Activated CD4-positive, alpha-beta T cell treated with anti-CD3 and anti-CD28 coated beads, Interleukin-2, amount 10 ng/mL, durations not matched to agents 7 days and 5 days (primary cell): ENCODE results near the gene DOLK. TPM values are rescaled to one million over a fixed set of nuclear protein-coding genes. Genes with fewer than 3 reads are reported as not detected.
"Not testable (repeated sequence)": the region's sequence is repeated elsewhere in the genome, so short reads cannot be mapped to it uniquely, and the experiment has no call there.

ENCODE experiments used
- CTCF ChIA-PET: fragments of 350-600 bp; sonication (Branson Sonifier 250); formaldehyde crosslinking; loops from one replicate; lab custom pipeline; 2021; ENCODE audit warnings: antibody characterized with exemption; lab: Charles Lee
- POLR2A ChIA-PET: fragments of 350-600 bp; sonication (Branson Sonifier 250); formaldehyde crosslinking; loops from one replicate; lab custom pipeline; 2021; ENCODE audit warnings: antibody characterized with exemption; lab: Charles Lee
- DNase-seq: peaks from one replicate; pipeline ENCODE4 v3.0.0-alpha.2; 2020
- H3K27ac Mint-ChIP-seq: one replicate; pipeline ENCODE4 v1.8.0; 2021; ENCODE audit warnings: mild to moderate bottlenecking, moderate library complexity, mixed read lengths
- H3K27me3 Mint-ChIP-seq: one replicate; pipeline ENCODE4 v1.8.0; 2021; ENCODE audit warnings: mixed read lengths
- H3K36me3 Mint-ChIP-seq: one replicate; pipeline ENCODE4 v1.8.0; 2021; ENCODE audit warnings: low read depth, mixed read lengths
- H3K4me1 Mint-ChIP-seq: one replicate; pipeline ENCODE4 v1.8.0; 2021; ENCODE audit warnings: mixed read lengths
- H3K4me3 Mint-ChIP-seq: one replicate; pipeline ENCODE4 v1.8.0; 2021; ENCODE audit warnings: mild to moderate bottlenecking, moderate library complexity, mixed read lengths
- H3K9me3 Mint-ChIP-seq: one replicate; pipeline ENCODE4 v1.8.0; 2021; ENCODE audit warnings: mixed read lengths
- total RNA-seq, 2 experiments: library from RNA; stranded (reverse); gene quantifications; one replicate each; pipeline ENCODE4 v1.2.3, GENCODE V29; 2021

DOLK gene
- total RNA-seq, 2 experiments from 2014 or later = 8.4 to 9.2 TPM

GRCh38 chr9:128945798-128946501, 1.5 kb downstream of the DOLK start:
- peaks cover 6% of the 10 kb centered on the region for H3K36me3 Mint-ChIP-seq
- peak overlapping the region; percentile 96 for H3K27ac Mint-ChIP-seq
- peak overlapping the region; percentile 95 for H3K4me3 Mint-ChIP-seq
- ChIA-PET POLR2A (no interaction called here), CTCF (interaction anchor here (0.6 to 1.2 kb wide), 3 partner anchors 9 to 75 kb away, joined by 3 to 7 read pairs (median 6); no protein-coding TSS in a partner anchor)
- peaks cover 27% of the 10 kb centered on the region for H3K4me1 Mint-ChIP-seq
- H3K9me3 Mint-ChIP-seq = no peaks in the 10 kb centered on the region
- H3K27me3 Mint-ChIP-seq = no peaks in the 10 kb centered on the region
- DNase-seq = no peak

DNA sequence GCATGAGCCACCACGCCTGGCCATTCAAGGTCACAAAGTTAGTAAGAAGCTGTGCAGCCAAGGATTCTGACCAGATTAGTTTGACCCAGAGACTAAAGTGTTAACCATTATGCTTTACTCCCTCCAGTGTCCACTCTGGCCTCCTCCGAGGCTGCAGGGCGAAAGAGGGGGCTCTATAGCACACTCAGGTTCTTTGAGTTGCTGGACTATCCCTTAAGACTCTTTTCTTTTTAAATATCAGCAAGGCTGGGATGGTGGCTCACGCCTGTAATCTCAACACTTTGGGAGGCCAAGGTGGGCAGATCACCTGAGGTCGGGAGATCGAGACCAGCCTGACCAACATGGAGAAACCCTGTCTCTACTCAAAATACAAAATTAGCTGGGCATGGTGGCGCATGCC, 2.4 kb downstream of the DOLK start:
- DNase-seq, H3K36me3 Mint-ChIP-seq, H3K27ac Mint-ChIP-seq, H3K9me3 Mint-ChIP-seq, POLR2A ChIA-PET, H3K27me3 Mint-ChIP-seq, H3K4me3 Mint-ChIP-seq: not testable (repeated sequence)
- H3K4me1 Mint-ChIP-seq = peaks cover 25% of the 10 kb centered on the region
- CTCF ChIA-PET = interaction anchor here (0.7 to 1.2 kb wide), 3 partner anchors 8 to 787 kb away, joined by 3 to 7 read pairs (median 4); no protein-coding TSS in a partner anchor

DNA sequence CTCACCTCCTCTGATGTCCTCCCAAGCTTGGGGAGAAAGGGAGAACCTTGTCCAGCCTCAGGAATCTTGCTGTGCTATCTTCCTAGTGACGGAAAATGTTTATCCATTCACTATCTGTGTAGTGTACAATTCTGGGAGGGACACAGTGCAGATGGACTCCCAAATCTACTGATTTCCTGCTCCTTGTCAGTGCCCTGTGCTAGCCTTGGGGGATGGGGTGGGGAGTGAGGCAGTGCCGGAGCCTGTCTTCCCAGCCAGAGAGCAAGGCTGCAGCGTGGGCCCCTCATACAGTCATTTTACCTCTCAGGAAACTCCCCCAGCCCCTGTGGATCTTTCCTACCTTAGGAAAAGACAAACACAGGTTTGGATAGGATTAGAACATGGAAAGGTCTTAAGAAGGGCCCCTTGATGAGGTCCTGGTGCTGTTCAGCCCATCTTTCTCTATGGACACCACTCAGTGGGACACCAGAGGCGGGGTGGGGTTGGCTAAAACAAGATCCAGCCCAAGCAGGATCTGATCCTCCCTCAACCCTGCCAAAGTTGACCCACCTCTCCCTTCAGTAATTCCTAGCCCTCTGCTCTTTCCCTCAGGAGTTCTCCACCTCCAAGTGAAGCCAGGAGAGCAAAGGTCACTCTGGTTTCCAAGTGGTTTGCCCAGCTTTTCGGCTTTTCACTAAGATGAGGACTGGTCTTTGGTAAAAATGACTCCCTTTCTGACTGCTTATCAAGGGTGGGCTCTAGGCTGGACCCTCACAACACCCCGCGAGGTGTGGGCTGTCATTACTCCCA, 3.4 kb downstream of the DOLK start:
- no peak for DNase-seq
- no peak overlapping the region for H3K27ac Mint-ChIP-seq
- H3K4me3 Mint-ChIP-seq = no peak overlapping the region
- ChIA-PET CTCF (interaction anchor here (0.6 kb wide), 1 partner anchor 70 kb away, joined by 3 read pairs; no protein-coding TSS in a partner anchor), POLR2A (no interaction called here)
- H3K27me3 Mint-ChIP-seq = no peaks in the 10 kb centered on the region
- H3K4me1 Mint-ChIP-seq = peaks cover 24% of the 10 kb centered on the region
- no peaks in the 10 kb centered on the region for H3K9me3 Mint-ChIP-seq
- peaks cover 6% of the 10 kb centered on the region for H3K36me3 Mint-ChIP-seq

- no peak for DNase-seq
- Mint-ChIP-seq H3K9me3 (no peaks in the 10 kb centered on the region), H3K27ac (no peak overlapping the region), H3K4me3 (no peak overlapping the region), H3K27me3 (no peaks in the 10 kb centered on the region), H3K4me1 (peaks cover 7% of the 10 kb centered on the region), H3K36me3 (peaks cover 2% of the 10 kb centered on the region)
- ChIA-PET CTCF (interaction anchor here (0.5 kb wide), 2 partner anchors 92 to 407 kb away, joined by 3 to 5 read pairs; no protein-coding TSS in a partner anchor), POLR2A (no interaction called here)
Observed at GRCh38 chr9:128940946-128941755, 6.3 kb downstream of the DOLK start.

DNA sequence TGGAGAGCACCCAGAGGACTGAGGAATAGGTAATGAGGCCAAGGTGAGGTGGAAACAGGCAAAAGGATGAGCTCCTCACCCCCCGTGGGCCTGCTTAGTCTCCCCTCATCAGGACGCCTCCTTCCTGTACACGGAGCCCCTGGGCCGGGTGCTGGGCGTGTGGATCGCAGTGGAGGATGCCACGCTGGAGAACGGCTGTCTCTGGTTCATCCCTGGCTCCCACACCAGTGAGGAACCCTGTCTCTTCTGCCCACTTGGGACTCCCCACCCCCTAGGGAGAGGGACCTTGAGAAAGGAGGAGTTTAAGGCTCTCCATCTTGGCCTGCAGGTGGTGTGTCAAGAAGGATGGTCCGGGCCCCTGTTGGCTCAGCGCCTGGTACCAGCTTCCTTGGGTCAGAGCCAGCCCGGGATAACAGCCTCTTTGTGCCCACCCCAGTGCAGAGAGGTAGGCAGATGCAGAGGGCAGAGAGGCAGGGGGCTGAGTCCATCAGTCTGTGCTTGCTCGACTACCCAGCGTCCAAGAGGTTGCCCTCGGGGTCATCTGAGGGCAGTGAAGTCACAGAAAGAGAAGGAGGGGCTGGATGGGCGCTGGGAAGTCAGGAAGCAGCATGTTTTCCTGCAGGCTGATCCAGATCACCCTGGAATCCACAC, 7.0 kb downstream of the DOLK start:
- H3K27me3 Mint-ChIP-seq = no peaks in the 10 kb centered on the region
- H3K36me3 Mint-ChIP-seq = no peaks in the 10 kb centered on the region
- POLR2A ChIA-PET = no interaction called here
- H3K27ac Mint-ChIP-seq = no peak overlapping the region
- no peaks in the 10 kb centered on the region for H3K9me3 Mint-ChIP-seq
- H3K4me1 Mint-ChIP-seq = no peaks in the 10 kb centered on the region
- DNase-seq = no peak
- H3K4me3 Mint-ChIP-seq = no peak overlapping the region
- CTCF ChIA-PET = interaction anchor here (0.5 to 1.0 kb wide), 2 partner anchors 63 to 91 kb away, joined by 3 to 5 read pairs; no protein-coding TSS in a partner anchor

- no peak overlapping the region for H3K4me3 Mint-ChIP-seq
- no peaks in the 10 kb centered on the region for H3K27me3 Mint-ChIP-seq
- no peaks in the 10 kb centered on the region for H3K9me3 Mint-ChIP-seq
- no peak for DNase-seq
- no peaks in the 10 kb centered on the region for H3K4me1 Mint-ChIP-seq
- no peak overlapping the region for H3K27ac Mint-ChIP-seq
- CTCF ChIA-PET = interaction anchor here (0.7 to 1.8 kb wide), 6 partner anchors 8 to 1799 kb away, joined by 3 to 7 read pairs (median 4); no protein-coding TSS in a partner anchor
- H3K36me3 Mint-ChIP-seq = no peaks in the 10 kb centered on the region
- POLR2A ChIA-PET = no interaction called here
Observed at GRCh38 chr9:128937310-128938165, 9.9 kb downstream of the DOLK start.

DNA sequence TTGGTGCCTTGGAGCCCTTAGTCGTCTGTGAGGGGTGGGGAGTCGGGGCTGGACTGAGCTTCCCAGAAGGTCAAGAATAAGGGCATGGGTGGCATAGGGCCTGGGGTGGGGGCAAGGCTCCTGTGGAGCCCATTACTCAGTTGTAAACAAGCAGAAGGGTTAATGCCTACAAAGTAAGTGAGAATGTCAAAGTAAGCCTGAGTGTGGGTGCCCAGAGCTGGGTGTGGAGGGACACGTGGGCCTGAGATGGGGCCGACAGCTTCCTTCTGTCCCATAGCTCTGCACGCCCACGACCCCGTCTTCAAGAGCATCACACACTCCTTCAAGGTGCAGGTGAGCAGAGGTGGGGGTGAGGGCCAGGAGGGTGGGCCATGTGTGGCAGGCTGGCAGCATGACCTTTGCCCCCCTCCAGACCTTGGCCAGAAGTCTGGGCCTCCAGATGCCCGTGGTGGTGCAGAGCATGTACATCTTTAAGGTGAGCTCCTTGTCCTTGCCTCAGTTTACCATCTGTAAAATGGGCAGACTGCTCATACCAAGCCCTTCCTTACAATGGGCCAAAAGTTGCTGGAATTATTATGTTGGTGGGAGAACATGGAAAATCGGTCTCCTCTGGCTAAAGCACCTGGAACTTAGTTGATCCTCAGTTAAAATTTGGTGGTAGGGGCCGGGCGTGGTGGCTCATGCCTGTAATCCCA, 11.1 kb downstream of the DOLK start:
- no peak overlapping the region for H3K4me3 Mint-ChIP-seq
- no peak for DNase-seq
- H3K36me3 Mint-ChIP-seq = no peaks in the 10 kb centered on the region
- no peaks in the 10 kb centered on the region for H3K9me3 Mint-ChIP-seq
- H3K27me3 Mint-ChIP-seq = no peaks in the 10 kb centered on the region
- ChIA-PET CTCF (interaction anchor here (1.2 to 1.8 kb wide), 4 partner anchors 9 to 118 kb away, joined by 3 to 7 read pairs (median 5); partner anchors contain the start of gene ENDOG), POLR2A (no interaction called here)
- peak overlapping the region; percentile 46 for H3K27ac Mint-ChIP-seq
- no peaks in the 10 kb centered on the region for H3K4me1 Mint-ChIP-seq

- Mint-ChIP-seq H3K27ac (no peak overlapping the region), H3K4me3 (no peak overlapping the region), H3K36me3 (no peaks in the 10 kb centered on the region), H3K9me3 (no peaks in the 10 kb centered on the region), H3K4me1 (peaks cover under 1% of the 10 kb centered on the region), H3K27me3 (no peaks in the 10 kb centered on the region)
- CTCF ChIA-PET = interaction anchor here (0.7 to 1.4 kb wide), 3 partner anchors 12 to 72 kb away, joined by 3 read pairs; no protein-coding TSS in a partner anchor
- no peak for DNase-seq
- POLR2A ChIA-PET = no interaction called here
Observed at GRCh38 chr9:128933731-128934130, 13.7 kb downstream of the DOLK start.

DNA sequence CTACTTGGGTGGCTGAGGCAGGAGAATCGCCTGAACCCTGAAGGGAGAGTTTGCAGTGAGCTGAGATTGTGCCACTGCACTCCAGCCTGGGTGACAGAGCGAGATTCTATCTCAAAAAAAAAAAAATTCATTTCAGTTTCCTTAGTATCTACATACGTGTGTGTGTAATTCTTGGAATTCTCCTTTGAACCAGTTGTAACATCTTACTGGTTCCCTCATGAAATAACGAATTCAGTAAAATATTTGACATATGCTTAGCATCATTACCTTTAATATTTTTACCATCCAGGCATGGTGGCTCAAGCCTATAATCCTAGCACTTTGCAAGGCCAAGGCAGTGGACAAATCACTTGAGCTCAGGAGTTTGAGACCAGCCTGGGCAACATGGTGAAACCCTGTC, 17.8 kb downstream of the DOLK start:
- ChIA-PET CTCF (interaction anchor here (0.6 to 2.4 kb wide), 5 partner anchors 13 to 112 kb away, joined by 4 to 9 read pairs (median 5); partner anchors contain the start of gene ENDOG), POLR2A (no interaction called here)
- Mint-ChIP-seq H3K27me3 (peaks cover 3% of the 10 kb centered on the region), H3K4me3 (no peak overlapping the region), H3K4me1 (peaks cover 25% of the 10 kb centered on the region), H3K36me3 (no peaks in the 10 kb centered on the region), H3K9me3 (no peaks in the 10 kb centered on the region), H3K27ac (no peak overlapping the region)
- no peak for DNase-seq

DNA sequence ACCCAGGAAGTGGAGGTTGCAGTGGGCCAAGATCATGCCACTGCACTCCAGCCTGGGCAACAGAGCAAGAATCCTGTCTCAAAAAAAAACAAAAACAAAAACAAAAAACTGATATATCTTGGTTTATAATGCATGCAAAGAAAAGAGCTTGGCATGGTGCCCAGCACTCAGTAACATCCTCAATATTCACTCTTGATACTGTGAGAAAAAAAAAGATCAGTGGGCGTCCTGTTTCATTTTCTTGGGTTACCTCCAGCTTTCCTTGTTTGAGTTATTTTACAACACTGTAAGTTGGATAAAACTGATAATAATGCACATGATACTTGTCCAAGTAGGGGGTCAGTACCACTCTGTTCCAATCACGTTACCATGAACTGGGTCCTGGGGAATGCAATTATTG, 18.8 kb downstream of the DOLK start:
- Mint-ChIP-seq H3K27ac (no peak overlapping the region), H3K4me3 (no peak overlapping the region), H3K4me1 (peaks cover 25% of the 10 kb centered on the region), H3K9me3 (no peaks in the 10 kb centered on the region), H3K36me3 (no peaks in the 10 kb centered on the region), H3K27me3 (peaks cover 3% of the 10 kb centered on the region)
- ChIA-PET POLR2A (no interaction called here), CTCF (interaction anchor here (0.6 to 2.4 kb wide), 16 partner anchors 8 to 281 kb away, joined by 3 to 9 read pairs (median 4); partner anchors contain the start of genes ENDOG and PKN3)
- no peak for DNase-seq
